SH-SY5Y (cell line): ENCODE results near the gene CEMP1.

Source experiments
- GATA2 ChIP-seq: IDR thresholded peaks from 2 replicates; pipeline ENCODE4 v1.6.1; 2011; ENCODE audit warnings: mild to moderate bottlenecking, low read depth, low read length
- GATA3 ChIP-seq: IDR thresholded peaks from 2 replicates; pipeline ENCODE4 v1.6.1; 2011; ENCODE audit warnings: low read depth, mild to moderate bottlenecking, low read length, moderate library complexity

- TF ChIP-seq GATA2 (no peak), GATA3 (no peak)
These were observed 24.1 kb downstream of the CEMP1 start for GRCh38 chr16:2507052-2507659.
